Epithelial cell of alveolus of lung (primary cell): ENCODE measurements around the gene CDC14C. TPM values are rescaled to one million over a fixed set of nuclear protein-coding genes. Genes with fewer than 3 reads are reported as not detected.

Experiments used
- total RNA-seq: library from RNA; depleted of rRNA; stranded (reverse); fragments of >200 nt; gene quantifications from 2 replicates; pipeline ENCODE4 v1.2.1, GENCODE V29; 2015

The CDC14C gene
- total RNA-seq: not detected in 2 replicates

GRCh38 chr7:48924433-48924832 lies at the start of gene CDC14C:
CDC14C (plus strand) TSS chr7:48924547; CDS start chr7:48924673, 126 bp downstream.

